ENCODE measurements around the gene PCDH11X.
"Not testable (repeated sequence)": the region's sequence is repeated elsewhere in the genome, so short reads cannot be mapped to it uniquely, and the experiment has no call there.

PCDH11X gene, protein sequence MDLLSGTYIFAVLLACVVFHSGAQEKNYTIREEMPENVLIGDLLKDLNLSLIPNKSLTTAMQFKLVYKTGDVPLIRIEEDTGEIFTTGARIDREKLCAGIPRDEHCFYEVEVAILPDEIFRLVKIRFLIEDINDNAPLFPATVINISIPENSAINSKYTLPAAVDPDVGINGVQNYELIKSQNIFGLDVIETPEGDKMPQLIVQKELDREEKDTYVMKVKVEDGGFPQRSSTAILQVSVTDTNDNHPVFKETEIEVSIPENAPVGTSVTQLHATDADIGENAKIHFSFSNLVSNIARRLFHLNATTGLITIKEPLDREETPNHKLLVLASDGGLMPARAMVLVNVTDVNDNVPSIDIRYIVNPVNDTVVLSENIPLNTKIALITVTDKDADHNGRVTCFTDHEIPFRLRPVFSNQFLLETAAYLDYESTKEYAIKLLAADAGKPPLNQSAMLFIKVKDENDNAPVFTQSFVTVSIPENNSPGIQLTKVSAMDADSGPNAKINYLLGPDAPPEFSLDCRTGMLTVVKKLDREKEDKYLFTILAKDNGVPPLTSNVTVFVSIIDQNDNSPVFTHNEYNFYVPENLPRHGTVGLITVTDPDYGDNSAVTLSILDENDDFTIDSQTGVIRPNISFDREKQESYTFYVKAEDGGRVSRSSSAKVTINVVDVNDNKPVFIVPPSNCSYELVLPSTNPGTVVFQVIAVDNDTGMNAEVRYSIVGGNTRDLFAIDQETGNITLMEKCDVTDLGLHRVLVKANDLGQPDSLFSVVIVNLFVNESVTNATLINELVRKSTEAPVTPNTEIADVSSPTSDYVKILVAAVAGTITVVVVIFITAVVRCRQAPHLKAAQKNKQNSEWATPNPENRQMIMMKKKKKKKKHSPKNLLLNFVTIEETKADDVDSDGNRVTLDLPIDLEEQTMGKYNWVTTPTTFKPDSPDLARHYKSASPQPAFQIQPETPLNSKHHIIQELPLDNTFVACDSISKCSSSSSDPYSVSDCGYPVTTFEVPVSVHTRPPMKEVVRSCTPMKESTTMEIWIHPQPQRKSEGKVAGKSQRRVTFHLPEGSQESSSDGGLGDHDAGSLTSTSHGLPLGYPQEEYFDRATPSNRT (N-terminal part only)

DNA sequence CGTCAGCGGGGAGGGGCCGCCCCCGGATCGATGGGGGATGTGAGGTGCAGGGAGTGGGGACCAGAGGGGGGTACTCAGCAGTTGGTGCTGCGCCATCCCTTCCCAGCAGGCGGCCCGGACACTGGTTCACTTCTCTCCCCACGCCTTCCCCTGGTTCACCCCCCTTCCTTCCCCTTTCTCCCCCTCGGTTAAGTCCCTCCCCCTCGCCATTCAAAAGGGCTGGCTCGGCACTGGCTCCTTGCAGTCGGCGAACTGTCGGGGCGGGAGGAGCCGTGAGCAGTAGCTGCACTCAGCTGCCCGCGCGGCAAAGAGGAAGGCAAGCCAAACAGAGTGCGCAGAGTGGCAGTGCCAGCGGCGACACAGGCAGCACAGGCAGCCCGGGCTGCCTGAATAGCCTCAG, at the start of gene PCDH11X:
PCDH11X (plus strand) TSS at position 241 of the 400 bp plus-strand sequence. CDS start 56,130 bp downstream, outside the sequence.
- DNase-seq (ENCODE audit: low read depth) = not testable (repeated sequence)

DNA sequence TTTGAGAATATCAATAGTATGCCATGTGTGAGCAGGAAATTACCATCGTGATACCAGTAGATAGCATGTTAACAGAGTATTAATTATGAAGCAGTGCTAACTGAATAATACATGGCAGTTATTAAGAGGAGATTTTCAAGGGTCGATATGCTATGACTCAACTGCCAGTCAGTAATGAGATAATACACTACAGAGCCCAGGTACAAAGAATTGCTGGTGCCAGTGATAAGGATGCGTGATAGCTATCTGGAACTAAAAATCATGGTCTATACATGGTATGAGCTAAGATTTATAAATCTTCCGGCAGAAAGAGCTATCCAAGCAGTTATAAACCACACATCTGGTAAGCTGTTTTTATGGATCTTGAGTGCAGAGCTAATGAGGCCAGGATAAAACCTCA, 31.7 kb upstream of the PCDH11X start:
- DNase-seq (ENCODE audit: low read depth) = not testable (repeated sequence)

DNA sequence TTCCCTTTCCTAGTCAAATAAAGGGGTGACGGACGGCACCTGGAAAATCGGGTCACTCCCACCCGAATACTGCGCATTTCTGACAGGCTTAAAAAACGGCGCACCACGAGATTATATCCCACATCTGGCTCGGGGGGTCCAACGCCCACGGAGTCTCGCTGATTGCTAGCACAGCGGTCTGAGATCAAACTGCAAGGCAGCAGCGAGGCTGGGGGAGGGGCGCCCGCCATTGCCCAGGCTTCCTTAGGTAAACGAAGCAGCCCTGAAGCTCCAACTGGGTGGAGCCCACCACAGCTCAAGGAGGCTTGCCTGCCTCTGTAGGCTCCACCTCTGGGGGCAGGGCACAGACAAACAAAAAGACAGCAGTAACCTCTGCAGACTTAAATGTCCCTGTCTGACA, 26.2 kb upstream of the PCDH11X start:
- DNase-seq (ENCODE audit: low read depth) = not testable (repeated sequence)

DNA sequence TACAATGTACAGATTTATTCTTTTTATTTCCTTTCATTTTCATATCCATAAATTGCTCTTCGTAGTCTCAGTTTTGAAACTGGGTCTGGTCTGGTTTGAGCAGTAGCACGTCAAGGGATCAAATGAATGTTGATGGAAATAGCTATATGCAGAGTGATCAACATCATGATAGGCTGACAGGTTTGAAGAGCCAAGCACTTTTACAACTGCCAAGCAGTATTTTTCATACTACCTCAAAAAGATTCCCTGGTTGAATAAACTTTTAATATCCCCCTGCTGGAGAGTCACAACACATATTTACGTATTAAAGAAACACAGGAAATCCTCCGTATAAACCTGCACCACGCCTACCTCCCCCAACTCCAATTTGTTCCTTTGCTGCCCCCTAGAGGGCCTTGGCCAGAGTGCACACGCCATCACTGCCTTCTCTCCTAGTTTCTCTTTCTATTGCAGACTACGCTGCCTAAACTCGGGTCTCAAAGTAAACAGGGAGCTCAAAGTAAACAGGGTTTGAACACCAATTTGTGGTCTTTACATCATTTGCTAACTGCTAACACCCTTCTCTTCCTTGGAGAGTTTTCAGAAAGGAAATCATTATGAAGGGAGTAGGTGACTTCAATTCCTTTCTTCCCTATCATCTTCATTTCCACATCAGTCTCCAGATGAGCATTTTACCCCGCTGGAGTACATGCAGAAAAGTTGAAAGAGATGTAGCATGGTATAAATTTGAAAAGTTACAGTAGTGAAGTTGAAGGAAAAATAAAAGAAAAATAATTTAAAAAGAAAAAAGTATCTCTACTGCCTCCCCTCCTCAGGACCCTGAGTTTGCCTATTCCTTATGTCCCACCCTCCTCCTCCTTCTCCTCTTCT, 8.3 kb upstream of the PCDH11X start:
- DNase-seq (ENCODE audit: low read depth) = not testable (repeated sequence)

DNA sequence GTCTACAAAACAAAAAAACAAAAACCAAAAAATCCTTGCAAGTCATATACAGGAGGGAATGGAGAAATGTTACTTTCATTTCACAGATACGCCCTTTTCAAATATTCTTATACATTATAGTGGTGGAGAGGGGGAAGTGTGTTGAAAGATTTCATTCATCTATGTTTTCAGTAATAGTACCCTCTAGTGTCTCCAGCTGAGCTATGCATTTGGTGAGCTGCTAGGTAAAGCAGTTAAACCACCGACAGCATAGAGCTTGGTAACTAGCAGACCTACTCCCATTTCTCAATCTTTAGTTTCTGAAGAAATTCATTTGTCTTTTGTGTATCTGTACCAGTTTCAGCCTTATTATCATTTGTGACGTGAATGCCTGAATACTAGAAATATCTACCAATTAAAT, 5.2 kb upstream of the PCDH11X start:
- DNase-seq (ENCODE audit: low read depth) = not testable (repeated sequence)

DNA sequence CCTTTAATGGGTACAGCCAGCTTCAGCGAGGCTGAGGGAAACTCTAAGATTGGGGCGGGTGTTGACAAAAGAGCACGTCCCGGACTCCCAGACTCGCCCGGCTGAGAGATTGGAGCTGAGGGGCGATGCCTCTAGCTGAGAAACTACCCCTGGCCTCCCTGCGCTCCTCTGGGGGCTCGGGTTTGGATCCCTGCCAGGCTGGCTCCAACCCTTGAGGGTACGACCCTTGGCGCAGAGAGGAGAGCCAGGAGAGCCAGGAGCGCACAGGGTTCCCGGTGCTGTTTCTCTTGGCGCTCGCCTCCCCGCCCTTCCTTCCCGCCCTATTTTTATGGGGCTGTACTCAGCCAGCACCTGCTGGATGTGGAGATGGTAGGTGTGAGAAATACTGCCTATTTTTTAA, 833 bp downstream of the PCDH11X start:
- not testable (repeated sequence) for DNase-seq (ENCODE audit: low read depth)

DNA sequence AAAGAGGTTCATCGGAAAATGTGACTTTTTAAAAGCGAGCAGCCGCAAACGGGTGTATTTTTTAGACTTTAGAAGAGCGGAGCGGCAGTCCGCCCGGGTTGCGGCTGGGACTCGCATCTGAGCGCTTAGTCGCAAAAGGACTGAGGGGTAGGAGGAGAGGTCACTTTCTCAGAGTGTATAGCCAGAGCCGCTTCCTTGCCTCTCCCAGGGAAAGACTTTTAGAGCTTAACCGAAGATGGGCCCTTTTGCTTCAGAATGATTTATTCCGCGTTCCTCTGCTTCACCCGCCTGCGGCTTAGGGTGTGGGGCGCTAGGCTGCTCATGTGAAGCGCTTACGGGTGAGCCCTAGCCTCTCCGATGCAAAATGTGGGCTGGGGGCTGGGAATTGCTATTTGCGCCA, 1.5 kb downstream of the PCDH11X start:
- not testable (repeated sequence) for DNase-seq (ENCODE audit: low read depth)

DNA sequence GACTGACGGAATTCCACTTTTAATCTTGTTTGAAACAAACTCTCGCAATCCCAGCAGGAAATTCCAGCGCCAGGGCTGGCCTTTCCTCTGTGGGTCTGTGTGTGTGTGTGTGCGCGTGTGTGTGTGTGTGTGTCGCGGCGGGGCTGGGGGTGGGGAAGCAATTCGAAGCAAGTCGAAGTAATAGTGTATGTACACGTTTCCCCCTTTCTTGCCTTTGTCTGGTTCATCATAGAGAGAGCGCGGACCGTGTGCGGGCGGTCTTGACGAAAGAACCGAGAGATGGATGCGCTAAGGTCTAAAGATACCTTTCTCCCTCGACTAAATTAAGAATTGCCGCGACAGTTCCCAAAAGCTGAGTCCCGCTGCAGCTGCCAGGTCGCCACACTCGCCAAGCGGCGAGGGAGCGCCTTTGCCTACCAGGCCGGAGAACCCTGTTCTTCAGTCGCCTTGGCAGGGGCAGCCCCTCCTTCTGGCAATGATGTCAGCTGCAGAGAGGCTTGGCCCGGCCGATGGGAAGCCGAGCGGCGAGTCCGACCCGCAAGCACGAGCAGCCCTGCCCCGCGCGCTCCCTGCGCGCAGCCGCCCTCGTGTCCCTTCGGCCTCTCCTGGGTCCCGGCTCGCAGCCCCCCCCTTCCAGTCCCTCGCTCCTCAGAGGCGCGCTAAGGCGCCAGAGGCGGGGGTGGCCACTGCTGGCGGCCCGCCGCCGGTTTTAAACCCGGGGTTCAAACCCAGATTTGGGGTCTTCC, 2.6 kb downstream of the PCDH11X start:
- not testable (repeated sequence) for DNase-seq (ENCODE audit: low read depth)

DNA sequence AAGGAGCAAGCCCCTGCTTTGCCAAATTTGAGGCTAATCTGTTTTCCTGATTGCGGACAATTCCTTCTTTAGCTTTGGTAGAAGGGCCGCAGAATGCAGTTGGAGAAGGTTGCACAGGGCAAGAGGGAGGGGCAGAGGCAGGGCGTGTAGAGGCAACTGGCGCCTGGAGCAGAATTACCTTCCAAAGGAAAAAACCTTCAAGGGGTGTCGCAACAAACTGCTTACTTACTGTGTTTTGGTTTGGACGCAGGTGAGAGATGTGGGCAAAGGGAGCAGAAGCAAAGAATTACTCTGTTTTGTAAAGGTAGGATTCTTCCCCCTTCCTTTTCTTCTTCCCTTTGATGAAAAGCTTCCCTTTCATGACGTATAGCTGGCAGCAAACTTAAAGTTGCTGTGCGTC, 3.6 kb downstream of the PCDH11X start:
- not testable (repeated sequence) for DNase-seq (ENCODE audit: low read depth)

DNA sequence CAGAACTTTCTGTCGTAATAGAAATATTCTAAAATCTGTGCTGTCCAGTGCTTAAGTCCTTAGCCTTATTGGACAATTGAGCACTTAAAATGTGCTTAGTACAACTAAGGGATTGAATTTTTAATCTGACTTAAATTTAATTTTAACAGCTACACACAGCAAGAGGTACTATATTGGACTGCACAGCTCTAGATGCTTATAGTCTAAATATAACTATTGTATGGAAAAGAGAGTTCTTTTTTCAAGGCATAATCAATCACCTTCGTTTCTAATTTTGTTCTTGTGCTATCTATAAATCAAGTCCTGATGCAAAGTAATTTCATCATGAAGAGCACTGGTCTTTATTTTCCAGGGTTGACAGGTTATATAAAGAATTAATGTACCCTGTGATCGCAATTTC, 38.4 kb downstream of the PCDH11X start:
- DNase-seq (ENCODE audit: low read depth) = not testable (repeated sequence)

DNA sequence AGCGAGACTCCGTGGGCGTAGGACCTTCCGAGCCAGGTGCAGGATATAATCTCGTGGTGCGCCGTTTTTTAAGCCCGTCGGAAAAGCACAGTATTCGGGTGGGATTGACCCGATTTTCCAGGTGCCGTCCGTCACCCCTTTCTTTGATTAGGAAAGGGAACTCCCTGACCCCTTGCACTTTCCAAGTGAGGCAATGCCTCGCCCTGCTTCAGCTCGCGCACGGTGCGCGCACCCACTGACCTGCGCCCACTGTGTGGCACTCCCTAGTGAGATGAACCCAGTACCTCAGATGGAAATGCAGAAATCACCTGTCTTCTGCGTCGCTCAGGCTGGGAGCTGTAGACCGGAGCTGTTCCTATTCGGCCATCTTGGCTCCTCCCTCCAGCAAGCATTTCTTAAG, 46.1 kb downstream of the PCDH11X start:
- not testable (repeated sequence) for DNase-seq (ENCODE audit: low read depth)
